Chondrocyte (in vitro differentiated cells): ENCODE data around the gene ZCCHC24. TPM values are rescaled to one million over a fixed set of nuclear protein-coding genes. Genes with fewer than 3 reads are reported as not detected.

Experiments
- DNase-seq: peaks from one replicate; pipeline ENCODE4 v3.0.0; 2021; ENCODE audit warnings: mixed read lengths, low spot score
- H3K27ac Mint-ChIP-seq: one replicate; pipeline ENCODE4 v1.8.0; 2021; ENCODE audit warnings: mild to moderate bottlenecking, moderate library complexity, mixed read lengths; ENCODE audit not compliant: unreplicated experiment
- H3K27me3 Mint-ChIP-seq: 2 replicates; pipeline ENCODE4 v1.8.0; 2021; ENCODE audit warnings: low read depth, mixed read lengths
- H3K36me3 Mint-ChIP-seq: 2 replicates; pipeline ENCODE4 v1.8.0; 2021; ENCODE audit warnings: low read depth, mixed read lengths
- H3K4me1 Mint-ChIP-seq: 2 replicates; pipeline ENCODE4 v1.8.0; 2021; ENCODE audit warnings: low read depth, mild to moderate bottlenecking, mixed read lengths
- H3K4me3 Mint-ChIP-seq: one replicate; pipeline ENCODE4 v1.8.0; 2021; ENCODE audit warnings: mild to moderate bottlenecking, moderate library complexity, mixed read lengths; ENCODE audit not compliant: unreplicated experiment
- H3K9me3 Mint-ChIP-seq: 2 replicates; pipeline ENCODE4 v1.8.0; 2021; ENCODE audit warnings: low read depth, mixed read lengths
- total RNA-seq: library from RNA; stranded (reverse); gene quantifications from 3 replicates; pipeline ENCODE4 v1.2.1, GENCODE V29; 2021
- TF ChIP-seq, protein P1 (sequence below): fragments of 200-600 bp; sonication (generic); IDR thresholded peaks from 2 replicates; pipeline ENCODE4 v1.5.0; 2021; ENCODE audit warnings: antibody characterized with exemption, mild to moderate bottlenecking, moderate library complexity

Gene ZCCHC24
- total RNA-seq, 1 donor from 2014 or later: 45.1 TPM

DNA sequence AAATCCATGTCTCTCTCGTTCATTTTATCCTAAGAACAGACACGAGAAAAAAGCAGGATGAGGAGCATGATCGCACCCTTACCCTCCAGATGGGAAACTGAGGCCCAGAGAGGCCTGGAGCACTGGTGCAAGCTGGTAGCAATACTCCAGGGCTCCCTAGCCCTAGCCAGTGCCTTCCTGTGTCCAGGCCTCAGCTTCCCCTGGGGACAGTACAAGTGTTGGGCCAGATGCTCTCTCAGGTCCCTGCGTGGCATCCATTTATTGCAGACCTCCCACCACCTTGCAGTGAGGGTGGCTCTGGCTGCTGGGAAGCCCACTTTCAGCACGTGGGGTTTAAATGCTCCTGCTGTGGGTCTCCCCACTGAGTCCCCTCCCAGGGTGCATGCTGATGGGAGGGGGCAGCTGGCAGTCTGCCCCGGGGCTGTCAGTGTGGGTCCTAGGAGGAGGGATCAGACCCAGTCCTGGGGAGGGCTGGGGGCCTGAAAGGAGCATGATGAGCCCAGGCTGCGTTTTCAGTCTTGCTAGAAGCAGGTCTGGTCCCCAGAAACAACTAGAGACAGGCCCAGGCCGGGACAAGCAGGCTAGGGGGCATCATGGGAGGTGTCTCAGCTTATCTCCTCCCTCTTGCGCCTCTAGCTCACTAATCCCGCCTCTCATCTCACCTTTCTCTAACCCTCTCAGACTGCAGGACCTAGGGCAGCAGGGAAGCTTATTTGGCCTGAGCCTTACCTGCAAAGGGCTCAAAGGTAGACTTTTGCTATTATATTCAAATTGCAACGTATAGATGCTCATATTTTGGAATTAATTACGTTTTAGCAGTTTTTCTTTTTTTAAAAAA is 98.8 kb downstream of the ZCCHC24 start:
- no peak overlapping the region for H3K4me3 Mint-ChIP-seq
- TF ChIP-seq, protein P1, sequence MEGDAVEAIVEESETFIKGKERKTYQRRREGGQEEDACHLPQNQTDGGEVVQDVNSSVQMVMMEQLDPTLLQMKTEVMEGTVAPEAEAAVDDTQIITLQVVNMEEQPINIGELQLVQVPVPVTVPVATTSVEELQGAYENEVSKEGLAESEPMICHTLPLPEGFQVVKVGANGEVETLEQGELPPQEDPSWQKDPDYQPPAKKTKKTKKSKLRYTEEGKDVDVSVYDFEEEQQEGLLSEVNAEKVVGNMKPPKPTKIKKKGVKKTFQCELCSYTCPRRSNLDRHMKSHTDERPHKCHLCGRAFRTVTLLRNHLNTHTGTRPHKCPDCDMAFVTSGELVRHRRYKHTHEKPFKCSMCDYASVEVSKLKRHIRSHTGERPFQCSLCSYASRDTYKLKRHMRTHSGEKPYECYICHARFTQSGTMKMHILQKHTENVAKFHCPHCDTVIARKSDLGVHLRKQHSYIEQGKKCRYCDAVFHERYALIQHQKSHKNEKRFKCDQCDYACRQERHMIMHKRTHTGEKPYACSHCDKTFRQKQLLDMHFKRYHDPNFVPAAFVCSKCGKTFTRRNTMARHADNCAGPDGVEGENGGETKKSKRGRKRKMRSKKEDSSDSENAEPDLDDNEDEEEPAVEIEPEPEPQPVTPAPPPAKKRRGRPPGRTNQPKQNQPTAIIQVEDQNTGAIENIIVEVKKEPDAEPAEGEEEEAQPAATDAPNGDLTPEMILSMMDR: no peak
- H3K36me3 Mint-ChIP-seq: peaks cover 9% of the 10 kb centered on the region
- H3K4me1 Mint-ChIP-seq: peaks cover 16% of the 10 kb centered on the region
- no peak overlapping the region for H3K27ac Mint-ChIP-seq
- H3K9me3 Mint-ChIP-seq: no peaks in the 10 kb centered on the region
- no peak for DNase-seq
- H3K27me3 Mint-ChIP-seq: no peaks in the 10 kb centered on the region

DNA sequence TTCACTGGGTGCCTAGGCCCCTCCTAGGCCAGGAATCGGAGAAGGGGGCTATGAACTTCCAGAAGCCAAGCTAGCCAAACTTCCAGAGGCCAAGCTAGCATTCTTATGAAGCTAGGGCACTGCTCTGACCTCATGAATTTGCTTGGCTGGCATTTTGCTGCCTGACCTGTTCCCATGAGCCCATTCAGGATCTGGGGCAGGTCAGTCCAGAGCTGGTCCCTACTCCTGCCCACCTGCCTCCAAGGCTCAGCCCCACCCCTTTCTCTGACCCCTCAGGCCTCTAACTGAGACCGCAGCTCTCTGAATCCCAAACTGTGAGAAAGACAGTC is 99.4 kb downstream of the ZCCHC24 start:
- TF ChIP-seq, protein P1: no peak
- H3K4me3 Mint-ChIP-seq: no peak overlapping the region
- no peaks in the 10 kb centered on the region for H3K27me3 Mint-ChIP-seq
- no peaks in the 10 kb centered on the region for H3K9me3 Mint-ChIP-seq
- no peak for DNase-seq
- H3K27ac Mint-ChIP-seq: no peak overlapping the region
- H3K4me1 Mint-ChIP-seq: peaks cover 16% of the 10 kb centered on the region
- peaks cover 9% of the 10 kb centered on the region for H3K36me3 Mint-ChIP-seq

DNA sequence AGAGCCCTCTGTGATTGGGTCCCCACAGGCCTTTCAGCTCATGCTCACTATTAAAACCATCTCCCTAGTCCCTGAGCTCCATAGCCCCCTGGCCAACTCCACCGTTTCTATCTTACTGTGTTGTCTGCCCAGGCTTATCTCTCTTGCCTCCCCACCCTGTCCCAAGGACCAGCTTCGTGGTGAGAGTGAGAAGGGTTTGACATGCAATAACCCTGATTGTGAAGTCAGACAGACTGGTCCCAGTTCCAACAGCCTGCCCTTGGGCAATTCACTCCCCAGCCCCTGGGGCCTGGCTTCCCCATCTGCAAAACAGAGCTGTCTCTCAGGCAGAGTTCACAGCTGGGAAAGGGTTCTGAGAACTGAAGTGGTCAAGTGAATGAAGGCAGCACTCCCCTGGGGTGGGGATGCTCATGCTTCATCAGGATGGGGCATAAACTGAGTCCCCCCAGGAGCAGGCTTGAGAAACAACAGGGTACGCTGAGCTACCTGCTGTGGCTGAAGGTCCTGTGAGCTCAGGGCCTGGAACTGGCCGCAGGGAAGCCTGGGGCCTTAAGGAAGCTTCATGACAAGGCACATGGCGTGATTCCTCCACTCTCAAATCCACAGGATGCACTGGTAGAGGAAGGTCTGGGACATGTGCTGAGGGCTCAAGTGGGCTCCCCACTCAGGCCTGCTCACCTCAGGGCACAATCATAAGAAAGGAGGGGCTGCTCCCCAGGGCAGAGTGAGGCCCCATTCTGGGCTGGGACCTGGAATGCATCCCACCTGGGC is 100.0 kb downstream of the ZCCHC24 start:
- Mint-ChIP-seq H3K4me1 (peaks cover 18% of the 10 kb centered on the region), H3K27me3 (no peaks in the 10 kb centered on the region), H3K9me3 (no peaks in the 10 kb centered on the region), H3K27ac (no peak overlapping the region), H3K4me3 (no peak overlapping the region), H3K36me3 (peaks cover 7% of the 10 kb centered on the region)
- DNase-seq: no peak
- TF ChIP-seq, protein P1: no peak

DNA sequence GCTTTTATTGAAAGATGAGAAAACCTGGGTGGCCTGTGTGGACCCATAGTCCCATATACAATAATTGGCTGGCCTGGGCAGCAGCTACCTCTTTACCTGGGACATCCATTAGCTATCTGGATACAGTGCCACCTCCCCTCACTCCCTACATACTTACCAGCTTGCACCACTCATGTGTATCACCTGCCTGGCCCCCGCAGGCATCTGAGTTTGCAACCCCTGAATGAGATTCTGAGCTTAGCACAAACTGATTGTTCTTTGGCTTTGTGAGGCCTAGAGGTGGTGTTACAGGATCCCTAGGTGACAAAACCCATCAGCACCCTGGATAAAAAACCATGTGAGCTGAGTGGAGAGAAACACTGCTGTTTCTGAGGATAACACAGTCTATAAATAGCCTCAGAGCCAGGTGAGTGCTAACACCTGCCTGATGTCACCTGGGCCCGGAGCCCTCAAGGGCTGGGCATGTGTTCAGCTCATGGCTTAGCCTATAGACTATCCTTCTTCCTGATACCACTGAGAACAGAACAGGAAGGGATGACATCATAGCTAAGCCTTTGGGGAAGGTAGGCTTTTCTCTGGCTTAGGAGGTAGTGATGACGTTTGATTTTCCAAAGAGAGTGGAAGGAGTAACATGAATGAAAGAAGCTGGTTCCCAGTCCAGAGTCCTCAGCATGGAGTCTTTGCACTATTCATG is 100.8 kb downstream of the ZCCHC24 start:
- H3K27me3 Mint-ChIP-seq: no peaks in the 10 kb centered on the region
- H3K4me3 Mint-ChIP-seq: no peak overlapping the region
- peaks cover 2% of the 10 kb centered on the region for H3K36me3 Mint-ChIP-seq
- TF ChIP-seq, protein P1: no peak
- no peak overlapping the region for H3K27ac Mint-ChIP-seq
- DNase-seq: no peak
- H3K9me3 Mint-ChIP-seq: no peaks in the 10 kb centered on the region
- peaks cover 18% of the 10 kb centered on the region for H3K4me1 Mint-ChIP-seq
